H1 (cell line): ENCODE data around the gene R3HDM4. TPM values are rescaled to one million over a fixed set of nuclear protein-coding genes. Genes with fewer than 3 reads are reported as not detected.

Source experiments
- CTCF ChIA-PET: fragments of 300-600 bp; sonication (Branson Sonifier 250); formaldehyde crosslinking; loops from one replicate; lab custom pipeline; 2021; ENCODE audit not compliant: partially characterized antibody; lab: Charles Lee
- POLR2A ChIA-PET: fragments of 300-600 bp; sonication (Branson Sonifier 250); formaldehyde crosslinking; loops from one replicate; lab custom pipeline; 2021; ENCODE audit warnings: inconsistent platforms; ENCODE audit not compliant: partially characterized antibody; lab: Charles Lee
- DNase-seq, 2 experiments: peaks; one replicate each; pipeline versions ENCODE4 v3.0.0 to v3.0.0-alpha.2; 2010 to 2022; ENCODE audit warnings: low spot score in 2 of 2, low read depth in 1 of 2, mixed read lengths in 1 of 2
- FAIRE-seq: peaks from 2 replicates; lab custom pipeline; 2011; peaks lifted over from hg19 to GRCh38; lab: Jason Lieb, UNC
- H2AFZ ChIP-seq: 2 replicates; pipeline ENCODE4 v1.8.1; 2012; ENCODE audit warnings: low read length, inconsistent platforms
- H2AK5ac ChIP-seq: 2 replicates; pipeline ENCODE4 v1.6.1; 2013; ENCODE audit warnings: low read depth, low read length
- H2BK120ac ChIP-seq: replicated peaks from 2 replicates; pipeline ENCODE3; 2013; ENCODE audit warnings: low read depth, low read length, inconsistent platforms
- H2BK12ac ChIP-seq: 2 replicates; pipeline ENCODE4 v1.6.1; 2013; ENCODE audit warnings: low read depth, low read length
- H2BK15ac ChIP-seq: 2 replicates; pipeline ENCODE4 v1.6.1; 2013; ENCODE audit warnings: low read length
- H2BK20ac ChIP-seq: 2 replicates; pipeline ENCODE4 v1.6.1; 2013; ENCODE audit warnings: low read length
- H2BK5ac ChIP-seq: 2 replicates; pipeline ENCODE4 v1.6.1; 2013; ENCODE audit warnings: low read depth, low read length
- H3K14ac ChIP-seq: 2 replicates; pipeline ENCODE4 v1.6.1; 2013; ENCODE audit warnings: inconsistent platforms; ENCODE audit not compliant: insufficient read length
- H3K18ac ChIP-seq: 2 replicates; pipeline ENCODE4 v1.6.1; 2013; ENCODE audit warnings: low read length; ENCODE audit errors: extremely low read depth
- H3K23ac ChIP-seq: 2 replicates; pipeline ENCODE4 v1.6.1; 2013; ENCODE audit warnings: inconsistent platforms; ENCODE audit not compliant: insufficient read length
- H3K23me2 ChIP-seq: 2 replicates; pipeline ENCODE4 v1.6.1; 2013; ENCODE audit warnings: low read depth, low read length
- H3K27ac ChIP-seq: 2 replicates; pipeline ENCODE4 v1.6.1; 2011; ENCODE audit warnings: low read depth, low read length, inconsistent platforms
- H3K27me3 ChIP-seq, 4 experiments: replicated peaks in 1 of 4; 1 replicate in 1 of 4; 2 replicates in 3 of 4; pipeline versions ENCODE4 v1.6.1 to v1.8.1; 2011 to 2013; ENCODE audit warnings: low read length in 3 of 4, mild to moderate bottlenecking in 3 of 4, inconsistent platforms in 2 of 4, mixed read lengths in 2 of 4, moderate library complexity in 1 of 4; ENCODE audit not compliant: control insufficient read depth in 3 of 4, insufficient read depth in 3 of 4; ENCODE audit errors: extremely low read depth in 1 of 4
- H3K36me3 ChIP-seq, 4 experiments: 2 replicates each; pipeline versions ENCODE4 v1.6.1 to v1.8.1; 2011 to 2013; ENCODE audit warnings: mild to moderate bottlenecking in 4 of 4, low read length in 3 of 4, moderate library complexity in 2 of 4, control low read depth in 1 of 4, inconsistent platforms in 1 of 4; ENCODE audit not compliant: insufficient read depth in 4 of 4, control insufficient read depth in 2 of 4
- H3K4ac ChIP-seq: replicated peaks from 2 replicates; pipeline ENCODE3; 2013; ENCODE audit warnings: low read length, low read depth, mixed read lengths, inconsistent platforms; ENCODE audit not compliant: insufficient read length
- H3K4me1 ChIP-seq, 4 experiments: replicated peaks in 1 of 4; 1 replicate in 1 of 4; 2 replicates in 3 of 4; pipeline versions ENCODE4 v1.6.1 to v1.8.1; 2011 to 2013; ENCODE audit warnings: low read length in 3 of 4, inconsistent platforms in 2 of 4, mixed read lengths in 1 of 4; ENCODE audit not compliant: insufficient read depth in 4 of 4, control insufficient read depth in 3 of 4
- H3K4me2 ChIP-seq, 2 experiments: 2 replicates each; pipeline versions ENCODE4 v1.6.1 to v1.8.1; 2011 to 2013; ENCODE audit warnings: low read depth in 2 of 2, low read length in 2 of 2, control low read depth in 1 of 2, inconsistent platforms in 1 of 2, mild to moderate bottlenecking in 1 of 2; ENCODE audit not compliant: insufficient read depth in 1 of 2
- H3K4me3 ChIP-seq, 4 experiments: fragments of 200-600, 300-600 bp in 1 of 4; sonication (generic), shearing (Covaris generic), sonication (Bioruptor Twin) in 1 of 4; 2 replicates each; pipeline versions ENCODE4 v1.5.1 to v1.8.1; 2011 to 2016; ENCODE audit warnings: low read length in 4 of 4, low read depth in 3 of 4, control low read depth in 2 of 4, inconsistent platforms in 2 of 4, mild to moderate bottlenecking in 2 of 4, mixed read lengths in 1 of 4, moderate library complexity in 1 of 4; ENCODE audit not compliant: insufficient read depth in 2 of 4; ENCODE audit errors: extremely low read depth in 1 of 4
- H3K56ac ChIP-seq: replicated peaks from 2 replicates; pipeline ENCODE3; 2013; ENCODE audit warnings: low read depth, mild to moderate bottlenecking, mixed read lengths, low read length, inconsistent platforms; ENCODE audit not compliant: insufficient read length
- H3K79me1 ChIP-seq: 2 replicates; pipeline ENCODE4 v1.6.1; 2013; ENCODE audit warnings: low read depth, low read length, control low read depth
- H3K79me2 ChIP-seq, 2 experiments: 2 replicates each; pipeline versions ENCODE4 v1.6.1 to v1.8.1; 2012 to 2013; ENCODE audit warnings: low read length in 2 of 2, mild to moderate bottlenecking in 2 of 2, inconsistent platforms in 1 of 2; ENCODE audit not compliant: insufficient read depth in 2 of 2, control insufficient read depth in 1 of 2
- H3K9ac ChIP-seq, 4 experiments: replicated peaks in 1 of 4; 1 replicate in 1 of 4; 2 replicates in 3 of 4; pipeline versions ENCODE4 v1.6.1 to v1.8.1; 2011 to 2013; ENCODE audit warnings: low read depth in 3 of 4, low read length in 3 of 4, control low read depth in 2 of 4, mild to moderate bottlenecking in 2 of 4, moderate library complexity in 2 of 4, inconsistent platforms in 1 of 4; ENCODE audit errors: extremely low read depth in 1 of 4
- H3K9me3 ChIP-seq, 2 experiments: 2 replicates each; pipeline versions ENCODE4 v1.6.1 to v1.8.1; 2012 to 2013; ENCODE audit warnings: mild to moderate bottlenecking in 2 of 2, moderate library complexity in 2 of 2, control low read depth in 1 of 2, inconsistent platforms in 1 of 2, low read depth in 1 of 2, low read length in 1 of 2, mixed read lengths in 1 of 2; ENCODE audit not compliant: insufficient read depth in 2 of 2
- H4K20me1 ChIP-seq, 2 experiments: replicated peaks in 1 of 2; 2 replicates each; pipeline versions ENCODE3 to v1.8.1; 2011 to 2013; ENCODE audit warnings: inconsistent platforms in 2 of 2, low read length in 2 of 2, mild to moderate bottlenecking in 1 of 2; ENCODE audit not compliant: insufficient read depth in 2 of 2, control insufficient read depth in 1 of 2
- H4K5ac ChIP-seq: 2 replicates; pipeline ENCODE4 v1.6.1; 2013; ENCODE audit warnings: low read length, low read depth, mixed read lengths, inconsistent platforms; ENCODE audit not compliant: insufficient read length
- H4K8ac ChIP-seq: 2 replicates; pipeline ENCODE4 v1.8.0; 2013; ENCODE audit warnings: mild to moderate bottlenecking, moderate library complexity, low read length, inconsistent platforms; ENCODE audit not compliant: insufficient read depth; ENCODE audit errors: extremely low read depth
- H4K91ac ChIP-seq: replicated peaks from 2 replicates; pipeline ENCODE3; 2013; ENCODE audit warnings: low read length, mixed read lengths, inconsistent platforms; ENCODE audit not compliant: insufficient read length
- ASH2L ChIP-seq: fragments of 200-600, 300-600 bp; sonication (generic); IDR thresholded peaks from one replicate; pipeline ENCODE4 v1.7.1; 2017; ENCODE audit warnings: low read length
- CHD2 ChIP-seq: IDR thresholded peaks from 2 replicates; pipeline ENCODE4 v1.6.1; 2012; ENCODE audit warnings: low read length, improper control_type of control experiment
- E2F6 ChIP-seq: IDR thresholded peaks from 2 replicates; pipeline ENCODE4 v1.6.1; 2012; ENCODE audit warnings: inconsistent platforms
- GTF2F1 ChIP-seq: IDR thresholded peaks from 2 replicates; pipeline ENCODE4 v1.6.1; 2012; ENCODE audit warnings: low read depth, low read length, improper control_type of control experiment, borderline replicate concordance
- HDAC2 ChIP-seq, 2 experiments: fragments of 300-600 bp in 1 of 2; sonication (generic) in 1 of 2; IDR thresholded peaks; 2 replicates each; pipeline ENCODE4 v1.6.1; 2011 to 2012; ENCODE audit warnings: low read depth in 2 of 2, low read length in 2 of 2, mild to moderate bottlenecking in 2 of 2, moderate library complexity in 2 of 2, borderline replicate concordance in 1 of 2, inconsistent platforms in 1 of 2
- POLR2A ChIP-seq, 2 experiments: IDR thresholded peaks; 1 replicate in 1 of 2; 2 replicates in 1 of 2; pipeline ENCODE4 v1.6.1; 2011; ENCODE audit warnings: low read depth in 2 of 2, low read length in 2 of 2, mild to moderate bottlenecking in 2 of 2; ENCODE audit errors: control extremely low read depth in 1 of 2
- RXRA ChIP-seq: IDR thresholded peaks from 2 replicates; pipeline ENCODE4 v1.6.1; 2011; ENCODE audit warnings: low read depth, mild to moderate bottlenecking, low read length, moderate library complexity; ENCODE audit not compliant: insufficient read depth
- SP4 ChIP-seq: IDR thresholded peaks from 2 replicates; pipeline ENCODE4 v1.6.1; 2012; ENCODE audit warnings: low read length, inconsistent platforms
- TAF1 ChIP-seq: IDR thresholded peaks from 2 replicates; pipeline ENCODE4 v1.6.1; 2011; ENCODE audit warnings: mild to moderate bottlenecking, low read depth, low read length
- USF2 ChIP-seq: IDR thresholded peaks from 2 replicates; pipeline ENCODE4 v1.6.1; 2011; ENCODE audit warnings: low read length, improper control_type of control experiment
- WGBS, 2 experiments: shearing (Covaris generic) in 1 of 2; methylation state at CpG; one replicate each; pipeline versions ENCODE4 v1.1.6 to v1.1.7; 2013 to 2015; ENCODE audit warnings: low lambda C conversion rate in 2 of 2, mixed read lengths in 2 of 2, inconsistent platforms in 1 of 2, low coverage in 1 of 2, missing lambda C conversion rate in 1 of 2; ENCODE audit not compliant: insufficient replicate concordance in 2 of 2, insufficient coverage in 1 of 2, insufficient read length in 1 of 2; ENCODE audit errors: extremely low coverage in 1 of 2, missing lambda C conversion rate in 1 of 2; 5-methylcytosine and 5-hydroxymethylcytosine counted together
- polyA plus RNA-seq, 7 experiments: library from polyadenylated mRNA; depleted of rRNA in 3 of 7; stranded (reverse) in 5 of 7; unstranded in 2 of 7; fragments of >200 nt in 5 of 7; fragments of 200-250 nt in 2 of 7; gene quantifications; 1 replicate in 5 of 7; 2 replicates in 1 of 7; 4 replicates in 1 of 7; pipeline versions ENCODE4 v1.2.1 to v1.2.3, GENCODE V29; 2011 to 2013; ENCODE audit warnings: missing spikeins in 2 of 7, mixed read lengths in 2 of 7
- total RNA-seq: library from RNA; stranded (reverse); fragmentation: NEBNext Ultra II Directional; extraction: Animal tissue kit (Norgen Biotek cat#: 25700); gene quantifications from 2 replicates; pipeline ENCODE4 v1.2.1, GENCODE V29; 2021

R3HDM4 gene
- total and polyA plus RNA-seq, 2 of the 8 experiments (the other 6 are each of a cell fraction or from before 2014, with no cell fraction given) = 76.8 to 102 TPM

- Histone ChIP-seq H2BK15ac (no peak overlapping the region), H3K4me2 (no peak overlapping the region), H3K9me3 (no peaks in the 10 kb centered on the region), H2BK12ac (no peak overlapping the region), H4K5ac (no peak overlapping the region), H3K4ac (no peak overlapping the region), H3K79me2 (peaks cover 0 to 13% of the 10 kb centered on the region in 2 experiments; a peak in 2 of 4 replicates), H3K27ac (no peak overlapping the region), H4K91ac (no peak overlapping the region), H3K4me1 (peaks cover 0 to 8% (median 5%) of the 10 kb centered on the region in 4 experiments; a peak in 6 of 7 replicates), H2AFZ (no peak overlapping the region), H3K23ac (no peak overlapping the region), H3K9ac (no peak overlapping the region), H3K23me2 (no peaks in the 10 kb centered on the region), H3K56ac (no peak overlapping the region), H3K27me3 (no peaks in the 10 kb centered on the region), H2AK5ac (no peak overlapping the region), H4K20me1 (peaks cover 0 to 18% of the 10 kb centered on the region in 2 experiments), H3K36me3 (peaks cover 0 to 5% (median 1%) of the 10 kb centered on the region in 4 experiments; a peak in 2 of 8 replicates), H3K4me3 (no peak overlapping the region), H3K18ac (no peak overlapping the region), H4K8ac (no peak overlapping the region; the same call in 1 of the 2 replicates), H2BK20ac (no peak overlapping the region), H2BK120ac (no peak overlapping the region), H3K79me1 (peaks cover 13% of the 10 kb centered on the region), H2BK5ac (no peak overlapping the region), H3K14ac (no peak overlapping the region)
- FAIRE-seq (no peak), DNase-seq (no peak)
- WGBS, 2 experiments = 94% methylated on average over 44 of the region's 47 CpGs; no CpG with 5 or more reads in 1 of the 2 experiments
- ChIA-PET POLR2A (interaction anchor here (0.7 to 1.8 kb wide), 3 partner anchors 8 to 56 kb away, joined by 3 to 4 read pairs (median 3); no protein-coding TSS in a partner anchor), CTCF (interaction anchor here (0.7 to 0.9 kb wide), 3 partner anchors 14 to 24 kb away, joined by 3 to 4 read pairs (median 3); no protein-coding TSS in a partner anchor)
- TF ChIP-seq E2F6 = no peak
- TF ChIP-seq USF2 = no peak
- no peak for TF ChIP-seq GTF2F1
- TF ChIP-seq HDAC2 (IDR thresholded peaks at IDR 0.05; ENCODE audit: borderline replicate concordance in 1 of 2, low read depth in 2 of 2, low read length in 2 of 2) = no peak
- no peak for TF ChIP-seq CHD2
- TF ChIP-seq SP4 = no peak
- no peak for TF ChIP-seq POLR2A (IDR thresholded peaks at IDR 0.05; ENCODE audit: control extremely low read depth in 1 of 2, low read depth in 2 of 2, low read length in 2 of 2)
- TF ChIP-seq RXRA = no peak
- TF ChIP-seq TAF1 = no peak
- TF ChIP-seq ASH2L = no peak
Measured at GRCh38 chr19:947707-948539, 34.9 kb upstream of the R3HDM4 start.
